ENCODE data around the gene CLTB. TPM values are rescaled to one million over a fixed set of nuclear protein-coding genes. Genes with fewer than 3 reads are reported as not detected.

The CLTB gene
- total RNA-seq, 1 experiment from 2014 or later = 354 TPM

DNA sequence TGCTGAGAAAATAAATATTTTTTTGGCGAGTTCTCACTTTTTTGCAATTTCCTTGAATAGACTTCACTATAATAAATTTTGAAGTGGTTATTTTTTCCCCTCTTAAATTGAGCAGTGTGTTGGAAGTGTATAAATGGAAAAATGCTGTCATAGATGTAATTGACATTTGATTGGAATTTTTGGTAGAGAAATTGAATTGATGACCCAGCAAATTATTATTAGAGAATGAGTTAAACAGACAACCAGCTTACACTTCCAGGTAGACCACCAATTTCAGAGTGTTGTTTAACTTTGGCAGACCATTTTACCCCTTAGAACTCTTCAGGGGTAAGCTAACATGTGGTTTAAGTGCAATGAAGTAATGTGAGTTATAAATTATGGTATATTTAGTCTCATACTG is 33.7 kb upstream of the CLTB start:
- no TSS peak for BruUV-seq (replicated peaks)
- no peak overlapping the region for H3K27ac ChIP-seq (ENCODE audit: low read length)
- H3K36me3 ChIP-seq (ENCODE audit: low read depth, low read length) = peaks cover 3% of the 10 kb centered on the region
- H3K4me3 ChIP-seq (ENCODE audit: low read length) = peak overlapping the region; percentile 87
- peaks cover 6% of the 10 kb centered on the region; the same call in 1 of the 2 replicates for H4K20me1 ChIP-seq (ENCODE audit: low read length)
- no peaks in the 10 kb centered on the region for H3K27me3 ChIP-seq (ENCODE audit: low read length)
- H3F3A ChIP-seq (ENCODE audit: low read length, unreplicated experiment) = no peaks in the 10 kb centered on the region
- no peaks in the 10 kb centered on the region for H3K9me3 ChIP-seq (ENCODE audit: low read length)
- peaks cover 15% of the 10 kb centered on the region for H3K4me1 ChIP-seq (ENCODE audit: insufficient read depth, low read length)
- H2AFZ ChIP-seq (ENCODE audit: low read length) = no peak overlapping the region
- peak overlapping the region; percentile 84 for H3K4me2 ChIP-seq (ENCODE audit: low read length)
- DNase-seq = no peak
- POLR2A ChIA-PET (ENCODE audit: unreplicated experiment) = no interaction called here
- H3K9ac ChIP-seq (ENCODE audit: low read length) = peak overlapping the region; percentile 97; the same call in 1 of the 2 replicates
- CTCF ChIA-PET = no interaction called here
- ATAC-seq = no peak
- no peaks in the 10 kb centered on the region for H3K9me2 ChIP-seq (replicated peaks; ENCODE audit: low read length)
- TF ChIP-seq, protein P1, sequence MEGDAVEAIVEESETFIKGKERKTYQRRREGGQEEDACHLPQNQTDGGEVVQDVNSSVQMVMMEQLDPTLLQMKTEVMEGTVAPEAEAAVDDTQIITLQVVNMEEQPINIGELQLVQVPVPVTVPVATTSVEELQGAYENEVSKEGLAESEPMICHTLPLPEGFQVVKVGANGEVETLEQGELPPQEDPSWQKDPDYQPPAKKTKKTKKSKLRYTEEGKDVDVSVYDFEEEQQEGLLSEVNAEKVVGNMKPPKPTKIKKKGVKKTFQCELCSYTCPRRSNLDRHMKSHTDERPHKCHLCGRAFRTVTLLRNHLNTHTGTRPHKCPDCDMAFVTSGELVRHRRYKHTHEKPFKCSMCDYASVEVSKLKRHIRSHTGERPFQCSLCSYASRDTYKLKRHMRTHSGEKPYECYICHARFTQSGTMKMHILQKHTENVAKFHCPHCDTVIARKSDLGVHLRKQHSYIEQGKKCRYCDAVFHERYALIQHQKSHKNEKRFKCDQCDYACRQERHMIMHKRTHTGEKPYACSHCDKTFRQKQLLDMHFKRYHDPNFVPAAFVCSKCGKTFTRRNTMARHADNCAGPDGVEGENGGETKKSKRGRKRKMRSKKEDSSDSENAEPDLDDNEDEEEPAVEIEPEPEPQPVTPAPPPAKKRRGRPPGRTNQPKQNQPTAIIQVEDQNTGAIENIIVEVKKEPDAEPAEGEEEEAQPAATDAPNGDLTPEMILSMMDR (conservative IDR thresholded peaks at IDR 0.05; ENCODE audit: low read depth, low read length) = no peak
- no peak for TF ChIP-seq EZH2phosphoT487 (IDR thresholded peaks at IDR 0.05; ENCODE audit: borderline replicate concordance, low read length)
- no peak for TF ChIP-seq EZH2 (IDR thresholded peaks at IDR 0.05; ENCODE audit: low read length, unreplicated experiment)
- H3K79me2 ChIP-seq (ENCODE audit: low read length) = peaks cover 73% of the 10 kb centered on the region
- intact Hi-C loops (cut with micrococcal nuclease) = no loop called here

DNA sequence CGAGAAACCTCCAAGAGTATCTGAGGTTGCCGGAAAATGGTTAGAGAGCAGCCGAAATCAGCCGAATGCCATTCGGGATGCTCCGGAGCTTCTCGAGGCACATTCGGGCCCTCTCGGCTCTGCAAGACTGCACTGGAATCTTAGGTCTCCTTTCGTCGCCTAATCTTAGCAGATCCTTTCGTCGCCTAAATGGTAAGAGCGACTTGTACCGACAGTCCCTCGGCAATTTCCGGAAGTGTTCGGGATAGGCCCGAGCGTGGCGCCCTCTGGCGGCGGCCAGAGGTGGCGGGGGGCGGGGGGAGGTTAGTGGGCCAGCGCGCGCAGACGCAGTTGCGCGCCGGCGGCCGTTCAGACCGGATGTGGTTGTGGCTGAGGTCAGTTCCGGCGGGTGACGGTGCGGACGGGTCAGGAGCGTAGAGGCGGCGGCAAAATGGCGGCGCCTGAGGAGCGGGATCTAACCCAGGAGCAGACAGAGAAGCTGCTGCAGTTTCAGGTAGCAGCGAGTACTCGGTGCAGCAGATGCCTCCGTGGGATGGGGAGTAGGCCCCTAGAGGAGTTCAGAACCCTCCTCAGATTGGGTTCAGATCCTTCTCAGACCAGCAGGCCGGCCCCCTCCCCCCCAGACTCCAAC is 31.8 kb upstream of the CLTB start, which contains the start of gene FAF2:
FAF2 (plus strand) TSS at position 408 of the 631 bp plus-strand sequence; CDS start at position 431, 23 bp downstream.
- Histone ChIP-seq H3K36me3 (ENCODE audit: low read depth, low read length) (no peaks in the 10 kb centered on the region), H3K9ac (ENCODE audit: low read length) (peak within 1 kb of the TSS; percentile 97), H3K9me2 (replicated peaks; ENCODE audit: low read length) (no peaks in the 10 kb centered on the region), H4K20me1 (ENCODE audit: low read length) (peaks cover 6% of the 10 kb centered on the region; the same call in 1 of the 2 replicates), H3K4me3 (ENCODE audit: low read length) (peak within 1 kb of the TSS; percentile 88), H3K9me3 (ENCODE audit: low read length) (no peaks in the 10 kb centered on the region), H3K79me2 (ENCODE audit: low read length) (peaks cover 54% of the 10 kb centered on the region), H2AFZ (ENCODE audit: low read length) (peak within 1 kb of the TSS; percentile 96), H3K4me1 (ENCODE audit: insufficient read depth, low read length) (peaks cover 15% of the 10 kb centered on the region), H3K4me2 (ENCODE audit: low read length) (peak within 1 kb of the TSS; percentile 94), H3K27ac (ENCODE audit: low read length) (peak within 1 kb of the TSS; percentile 79), H3K27me3 (ENCODE audit: low read length) (no peaks in the 10 kb centered on the region), H3F3A (ENCODE audit: low read length, unreplicated experiment) (no peaks in the 10 kb centered on the region)
- no TSS peak for BruUV-seq (replicated peaks)
- ChIA-PET POLR2A (ENCODE audit: unreplicated experiment) (interaction anchor here (0.6 to 1.0 kb wide), 6 partner anchors 9 to 199 kb away, joined by 3 to 9 read pairs (median 4); partner anchors contain the start of genes RNF44 and TSPAN17), CTCF (interaction anchor here (0.5 to 1.2 kb wide), 11 partner anchors 11 to 1579 kb away, joined by 3 to 14 read pairs (median 5); partner anchors contain the start of genes GRK6 and RNF44)
- intact Hi-C loops (cut with micrococcal nuclease) = loop anchor here (1.0 to 2.0 kb wide), 5 partner anchors 9 to 89 kb away; partner anchors contain the start of genes CLTB, HIGD2A, NOP16 and RNF44
- DNase-seq (peak; percentile 99), ATAC-seq (peak; percentile 94)
- TF ChIP-seq, protein P1 (conservative IDR thresholded peaks at IDR 0.05; ENCODE audit: low read depth, low read length) = peak; percentile 96
- TF ChIP-seq EZH2 (IDR thresholded peaks at IDR 0.05; ENCODE audit: low read length, unreplicated experiment) (no peak), EZH2phosphoT487 (IDR thresholded peaks at IDR 0.05; ENCODE audit: borderline replicate concordance, low read length) (no peak)
